DMS153 treated with DMSO at 0.1 percent for 48 hours (cell line): ENCODE data around the gene SMTN.

Experiments
- DNase-seq: peaks from one replicate; lab custom pipeline; 2025; ENCODE audit not compliant: unreplicated experiment; lab: John Stamatoyannopoulos, UW

The SMTN gene

GRCh38 chr22:31148953-31149627 lies 68.0 kb downstream of the SMTN start:
- peak; percentile 68 for DNase-seq

- DNase-seq: no peak
Observed at GRCh38 chr22:31150615-31151014, 69.5 kb downstream of the SMTN start.

GRCh38 chr22:31151872-31152271 lies 70.8 kb downstream of the SMTN start:
- DNase-seq: no peak

DNA sequence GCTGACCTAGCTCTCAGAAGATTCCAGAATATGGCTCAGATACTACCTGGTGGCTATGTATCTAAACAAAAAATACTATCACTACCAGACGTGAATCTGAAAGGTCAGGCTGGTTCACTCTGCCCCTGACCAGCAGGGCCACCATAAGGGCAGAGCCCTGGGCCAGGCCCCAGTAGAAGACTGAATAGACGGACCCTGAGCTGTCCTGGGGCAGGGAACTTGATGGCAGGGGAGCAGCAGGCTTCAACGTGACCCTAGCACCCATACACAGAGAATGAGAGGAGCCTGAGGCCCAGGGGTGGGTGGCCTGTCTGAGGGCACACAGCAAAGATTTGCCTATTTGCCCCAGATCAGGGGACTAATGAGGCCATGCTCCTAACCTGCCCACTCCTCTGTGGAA lies 72.2 kb downstream of the SMTN start:
- no peak for DNase-seq
